Measurements from ENCODE around the gene DLG2.

Gene DLG2

DNA sequence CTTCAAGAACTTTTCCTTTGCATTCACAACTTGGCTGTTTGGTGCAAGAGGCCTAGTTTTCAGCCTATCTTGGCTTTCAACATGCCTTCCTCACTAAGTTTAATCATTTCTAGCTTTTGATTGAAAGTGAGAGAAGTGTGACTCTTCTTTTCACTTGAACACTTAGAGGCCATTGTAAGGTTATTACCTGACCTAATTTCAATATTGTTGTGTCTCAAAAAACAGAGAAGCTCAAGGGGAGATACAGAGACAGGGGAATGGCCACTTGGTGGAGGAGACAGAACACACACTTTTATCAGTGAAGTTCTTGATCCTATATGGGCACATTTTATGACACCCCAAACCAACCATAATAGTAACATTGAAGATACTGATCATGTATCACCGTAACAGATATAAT lies 532.3 kb downstream of the DLG2 start:
- DNase-seq (ENCODE audit: extremely low read depth, low read depth), result no peak
- TF ChIP-seq, protein P1, sequence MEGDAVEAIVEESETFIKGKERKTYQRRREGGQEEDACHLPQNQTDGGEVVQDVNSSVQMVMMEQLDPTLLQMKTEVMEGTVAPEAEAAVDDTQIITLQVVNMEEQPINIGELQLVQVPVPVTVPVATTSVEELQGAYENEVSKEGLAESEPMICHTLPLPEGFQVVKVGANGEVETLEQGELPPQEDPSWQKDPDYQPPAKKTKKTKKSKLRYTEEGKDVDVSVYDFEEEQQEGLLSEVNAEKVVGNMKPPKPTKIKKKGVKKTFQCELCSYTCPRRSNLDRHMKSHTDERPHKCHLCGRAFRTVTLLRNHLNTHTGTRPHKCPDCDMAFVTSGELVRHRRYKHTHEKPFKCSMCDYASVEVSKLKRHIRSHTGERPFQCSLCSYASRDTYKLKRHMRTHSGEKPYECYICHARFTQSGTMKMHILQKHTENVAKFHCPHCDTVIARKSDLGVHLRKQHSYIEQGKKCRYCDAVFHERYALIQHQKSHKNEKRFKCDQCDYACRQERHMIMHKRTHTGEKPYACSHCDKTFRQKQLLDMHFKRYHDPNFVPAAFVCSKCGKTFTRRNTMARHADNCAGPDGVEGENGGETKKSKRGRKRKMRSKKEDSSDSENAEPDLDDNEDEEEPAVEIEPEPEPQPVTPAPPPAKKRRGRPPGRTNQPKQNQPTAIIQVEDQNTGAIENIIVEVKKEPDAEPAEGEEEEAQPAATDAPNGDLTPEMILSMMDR (IDR thresholded peaks at IDR 0.05; ENCODE audit: low read depth, low read length), result no peak

DNA sequence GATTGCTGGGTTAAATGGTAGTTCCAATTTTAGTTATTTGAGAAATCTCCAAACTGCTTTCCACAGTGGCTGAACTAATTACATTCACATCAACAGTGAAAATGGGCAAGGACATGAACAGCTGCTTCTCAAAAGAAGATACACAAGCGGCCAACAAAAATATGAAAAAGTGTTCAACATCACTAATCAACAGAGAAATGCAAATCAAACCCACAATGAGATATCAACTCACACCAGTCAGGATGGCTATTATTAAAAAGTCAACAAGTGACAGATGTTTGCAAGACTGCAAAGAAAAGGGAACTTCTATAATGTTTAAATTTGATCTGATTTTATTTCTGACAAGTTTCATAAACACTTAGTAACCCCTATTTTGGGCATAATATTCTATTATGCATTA lies 537.5 kb downstream of the DLG2 start:
- no peak for DNase-seq (ENCODE audit: extremely low read depth, low read depth)
- TF ChIP-seq, protein P1 (IDR thresholded peaks at IDR 0.05; ENCODE audit: low read depth, low read length), result no peak

DNA sequence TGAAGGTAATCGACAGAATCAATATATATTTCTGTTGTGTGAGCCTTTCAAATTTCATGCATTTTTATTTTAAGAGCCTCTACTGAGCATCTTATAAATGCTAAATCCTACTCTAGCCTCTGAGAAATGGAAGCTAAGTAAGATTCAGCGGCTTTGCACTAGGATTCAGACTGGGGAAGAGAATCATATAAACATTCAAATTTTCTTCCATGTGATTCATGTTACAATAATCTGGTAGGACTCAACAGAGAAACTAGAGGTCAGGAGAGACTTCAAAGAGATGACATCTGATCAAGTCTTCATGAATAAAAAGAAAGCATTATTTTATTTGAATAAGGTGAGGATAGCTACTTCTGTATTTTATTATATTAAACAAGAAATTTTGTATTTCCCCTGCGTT lies 538.9 kb downstream of the DLG2 start:
- TF ChIP-seq, protein P1 (IDR thresholded peaks at IDR 0.05; ENCODE audit: low read depth, low read length), result no peak
- no peak for DNase-seq (ENCODE audit: extremely low read depth, low read depth)

DNA sequence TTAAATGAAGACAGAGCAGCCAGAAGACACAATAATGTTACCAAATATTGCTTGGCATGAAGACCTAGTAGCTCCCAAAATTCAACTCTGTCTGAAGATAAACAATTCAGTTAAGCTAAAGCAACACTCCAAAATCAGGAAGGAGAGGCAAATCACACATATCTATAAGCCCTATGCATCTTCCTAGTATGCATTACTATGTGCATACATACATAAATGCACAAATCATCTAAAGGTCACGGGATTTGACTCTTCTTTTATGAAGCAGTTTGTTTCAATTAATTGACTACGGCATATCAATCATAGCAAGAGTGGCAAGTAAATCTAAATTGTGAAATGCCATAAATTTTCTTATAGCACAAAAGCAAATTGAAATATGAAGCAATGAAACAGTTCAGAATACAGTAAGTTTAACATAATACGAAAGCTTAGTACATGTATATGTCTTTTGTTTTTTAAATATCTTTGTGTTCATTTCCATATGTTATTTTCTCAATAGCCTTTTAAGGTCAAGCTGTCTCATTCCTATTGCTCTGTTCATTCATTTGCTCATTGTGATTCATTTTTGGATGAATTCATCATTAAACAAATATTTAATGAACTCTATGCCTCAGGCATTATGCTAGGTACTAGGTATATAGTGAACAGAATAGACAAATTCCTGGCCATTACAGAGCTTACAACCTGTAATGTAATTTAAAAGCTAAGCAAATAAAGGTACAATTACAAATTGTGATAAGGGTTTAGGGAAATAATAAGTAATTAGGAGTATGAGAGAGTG lies 540.5 kb downstream of the DLG2 start:
- no peak for DNase-seq (ENCODE audit: extremely low read depth, low read depth)
- TF ChIP-seq, protein P1 (IDR thresholded peaks at IDR 0.05; ENCODE audit: low read depth, low read length), result no peak

DNA sequence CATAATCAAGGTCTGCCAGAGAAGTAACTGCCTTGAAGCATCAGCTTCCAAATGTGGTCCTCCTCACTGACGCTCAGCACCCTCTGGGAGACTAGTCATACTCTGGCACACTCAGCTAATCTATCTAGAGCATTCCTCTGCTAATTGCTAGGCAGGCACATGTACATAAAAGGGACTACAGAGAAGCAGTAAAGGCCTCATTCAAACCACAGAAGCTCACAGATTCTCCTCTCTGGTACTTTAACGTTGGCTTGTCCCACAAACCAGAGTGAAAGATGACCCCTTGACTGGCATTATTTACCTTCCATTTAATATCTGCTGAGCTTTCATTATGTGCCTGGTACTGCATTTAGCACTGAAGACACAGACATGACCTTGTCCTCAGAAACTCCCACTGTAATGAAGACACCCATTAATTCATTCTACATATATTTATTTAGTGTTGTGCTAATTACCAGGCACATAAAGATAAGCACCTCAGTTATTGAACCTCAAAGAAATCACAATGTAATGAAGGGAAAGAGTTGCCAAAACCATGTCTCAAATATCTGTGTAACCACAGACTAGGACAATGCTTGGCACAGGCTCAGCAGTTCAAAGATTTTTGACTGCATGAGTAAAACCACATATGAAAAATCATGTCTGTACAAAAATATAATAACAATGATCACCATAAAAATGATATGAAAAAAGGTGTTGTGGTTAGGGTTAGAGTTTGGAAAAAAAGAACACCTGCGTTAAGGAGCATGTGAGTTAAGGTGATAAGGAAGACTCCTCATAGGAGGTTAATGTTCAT lies 550.4 kb downstream of the DLG2 start:
- no peak for DNase-seq (ENCODE audit: extremely low read depth, low read depth)
- TF ChIP-seq, protein P1 (IDR thresholded peaks at IDR 0.05; ENCODE audit: low read depth, low read length), result no peak

DNA sequence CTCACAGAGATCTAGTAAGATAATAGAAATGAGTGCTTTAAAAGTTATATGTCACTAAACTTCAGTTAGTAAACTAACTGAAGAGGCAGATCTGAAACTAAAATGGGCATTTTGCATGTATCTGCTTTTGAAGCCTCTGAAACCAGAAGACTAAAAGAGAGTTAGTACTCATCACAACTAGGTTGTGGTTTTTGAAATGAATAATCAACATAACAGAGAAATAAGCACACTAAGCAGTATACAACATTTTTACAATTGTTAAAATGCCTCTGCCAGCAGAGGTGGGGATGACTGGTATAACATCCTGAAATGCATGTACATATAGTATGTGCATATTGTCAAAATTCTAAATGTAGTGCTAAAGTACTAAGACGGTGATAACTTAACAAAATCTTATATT lies 564.5 kb downstream of the DLG2 start:
- TF ChIP-seq, protein P1 (IDR thresholded peaks at IDR 0.05; ENCODE audit: low read depth, low read length), result no peak
- DNase-seq (ENCODE audit: extremely low read depth, low read depth), result no peak

DNA sequence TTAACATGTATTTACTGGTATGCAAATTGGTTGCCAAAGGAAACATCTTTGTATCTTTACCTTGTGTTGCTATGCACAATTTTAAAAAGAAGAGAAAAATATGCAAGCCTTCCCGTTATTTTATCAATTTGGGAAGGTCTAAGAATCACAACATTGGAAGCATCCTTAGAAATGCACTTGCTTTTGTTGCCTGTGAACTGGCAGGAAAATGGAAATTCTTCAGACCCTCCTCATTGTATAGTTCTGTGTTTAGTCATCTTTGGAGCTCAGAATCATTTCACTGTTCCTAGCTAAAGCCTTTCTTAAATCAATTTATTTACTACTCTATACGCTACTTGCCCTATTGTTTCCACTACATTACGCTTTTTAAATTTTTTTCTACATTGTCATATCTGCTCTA lies 574.5 kb downstream of the DLG2 start:
- TF ChIP-seq, protein P1 (IDR thresholded peaks at IDR 0.05; ENCODE audit: low read depth, low read length), result no peak
- DNase-seq (ENCODE audit: extremely low read depth, low read depth), result no peak
